D721Med (cell line): ENCODE results near the gene KHDRBS2.

Experiments used
- DNase-seq: peaks from one replicate; pipeline ENCODE4 v3.0.0; 2011; ENCODE audit warnings: low spot score; ENCODE audit not compliant: insufficient read length
- FAIRE-seq: peaks from 2 replicates; lab custom pipeline; 2011; peaks lifted over from hg19 to GRCh38; lab: Jason Lieb, UNC
- TF ChIP-seq, protein P1 (sequence below): IDR thresholded peaks from 2 replicates; pipeline ENCODE4 v1.5.1; 2012; ENCODE audit warnings: mild to moderate bottlenecking, control low read depth; ENCODE audit not compliant: insufficient read depth; ENCODE audit errors: missing control alignments

The KHDRBS2 gene

GRCh38 chr6:62102387-62102786 lies 183.6 kb downstream of the KHDRBS2 start:
- TF ChIP-seq, protein P1, sequence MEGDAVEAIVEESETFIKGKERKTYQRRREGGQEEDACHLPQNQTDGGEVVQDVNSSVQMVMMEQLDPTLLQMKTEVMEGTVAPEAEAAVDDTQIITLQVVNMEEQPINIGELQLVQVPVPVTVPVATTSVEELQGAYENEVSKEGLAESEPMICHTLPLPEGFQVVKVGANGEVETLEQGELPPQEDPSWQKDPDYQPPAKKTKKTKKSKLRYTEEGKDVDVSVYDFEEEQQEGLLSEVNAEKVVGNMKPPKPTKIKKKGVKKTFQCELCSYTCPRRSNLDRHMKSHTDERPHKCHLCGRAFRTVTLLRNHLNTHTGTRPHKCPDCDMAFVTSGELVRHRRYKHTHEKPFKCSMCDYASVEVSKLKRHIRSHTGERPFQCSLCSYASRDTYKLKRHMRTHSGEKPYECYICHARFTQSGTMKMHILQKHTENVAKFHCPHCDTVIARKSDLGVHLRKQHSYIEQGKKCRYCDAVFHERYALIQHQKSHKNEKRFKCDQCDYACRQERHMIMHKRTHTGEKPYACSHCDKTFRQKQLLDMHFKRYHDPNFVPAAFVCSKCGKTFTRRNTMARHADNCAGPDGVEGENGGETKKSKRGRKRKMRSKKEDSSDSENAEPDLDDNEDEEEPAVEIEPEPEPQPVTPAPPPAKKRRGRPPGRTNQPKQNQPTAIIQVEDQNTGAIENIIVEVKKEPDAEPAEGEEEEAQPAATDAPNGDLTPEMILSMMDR = no peak
- DNase-seq (no peak), FAIRE-seq (no peak)

GRCh38 chr6:62090442-62091229 lies 195.4 kb downstream of the KHDRBS2 start:
- DNase-seq = no peak
- no peak for FAIRE-seq
- TF ChIP-seq, protein P1 = no peak

DNA sequence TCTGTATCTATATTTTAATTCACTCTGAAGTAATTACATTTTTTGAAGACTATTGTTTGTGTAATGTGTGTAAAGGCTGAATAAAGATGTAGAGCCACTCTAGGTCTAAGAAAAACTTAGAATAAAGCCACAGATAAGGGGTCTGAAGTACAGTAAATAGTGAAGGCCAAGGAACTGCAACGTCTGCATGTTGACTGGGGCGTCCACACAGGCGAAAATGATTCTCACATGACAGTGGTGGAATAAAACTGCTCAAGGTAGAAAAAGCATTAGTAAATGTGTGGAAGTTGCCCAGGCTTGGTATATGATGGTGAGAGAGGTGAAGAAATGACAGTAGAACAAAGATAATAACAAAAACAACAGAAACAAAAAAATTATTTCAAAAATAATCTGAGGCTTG lies 196.2 kb downstream of the KHDRBS2 start:
- DNase-seq (no peak), FAIRE-seq (no peak)
- TF ChIP-seq, protein P1 = no peak

DNA sequence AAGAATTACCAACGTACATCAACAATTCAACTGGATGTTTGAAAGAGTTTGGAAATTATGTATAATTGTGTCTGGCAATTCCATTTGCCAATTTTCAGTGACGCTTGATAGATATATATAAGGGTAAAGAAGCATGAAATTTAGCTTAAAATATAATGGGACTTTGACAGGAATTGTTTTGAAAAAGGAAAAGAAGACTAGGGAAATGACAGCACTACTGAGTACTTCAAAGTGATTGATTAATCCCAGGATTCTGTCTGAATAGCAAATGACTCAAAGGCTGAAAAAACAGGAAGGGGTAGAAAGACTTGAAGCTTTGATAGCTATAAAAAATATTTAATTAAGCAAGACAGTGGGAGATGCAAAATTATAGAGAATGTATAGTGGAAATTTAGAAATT lies 200.0 kb downstream of the KHDRBS2 start:
- TF ChIP-seq, protein P1 = no peak
- FAIRE-seq = no peak
- no peak for DNase-seq

GRCh38 chr6:62075869-62076268 lies 210.2 kb downstream of the KHDRBS2 start:
- DNase-seq (no peak), FAIRE-seq (no peak)
- TF ChIP-seq, protein P1 = no peak

- FAIRE-seq = no peak
- no peak for DNase-seq
- TF ChIP-seq, protein P1 = no peak
Measured at GRCh38 chr6:62059901-62060300, 226.1 kb downstream of the KHDRBS2 start.

DNA sequence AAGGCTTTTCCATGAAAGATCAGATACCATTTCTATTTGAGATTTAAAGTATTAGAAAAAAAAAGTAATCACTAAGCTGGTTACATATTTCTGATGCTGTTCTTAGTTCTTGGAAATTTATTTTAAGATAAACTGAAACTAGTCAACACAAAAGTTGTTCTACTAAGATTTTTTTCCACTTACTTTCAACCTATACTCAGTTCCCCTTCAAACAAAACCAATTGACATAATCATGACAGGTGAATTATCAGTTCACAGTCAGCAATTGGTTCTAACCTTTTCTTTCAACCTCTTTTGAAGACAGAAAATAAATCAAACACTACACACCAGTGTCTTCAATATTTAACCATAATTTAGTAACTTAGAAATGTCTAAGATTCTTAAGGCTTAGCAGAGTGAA lies 228.7 kb downstream of the KHDRBS2 start:
- TF ChIP-seq, protein P1 = no peak
- FAIRE-seq = no peak
- no peak for DNase-seq
